Spleen (tissue), 11 donors: ENCODE results near the gene KLF12. TPM values are rescaled to one million over a fixed set of nuclear protein-coding genes. Genes with fewer than 3 reads are reported as not detected.

ENCODE experiments used
- DNase-seq: peaks from one replicate; pipeline ENCODE4 v3.0.0-alpha.2; 2020
- H3K27ac ChIP-seq, 8 donors: fragments of 200-600 bp; sonication (generic) in 7 of 8; 1 replicate in 4 of 8; 2 replicates in 4 of 8; pipeline versions ENCODE4 v1.5.0 to v1.8.0; 2016 to 2021; ENCODE audit warnings: inconsistent platforms in 4 of 8, mild to moderate bottlenecking in 4 of 8, moderate library complexity in 1 of 8
- H3K27me3 ChIP-seq, 7 donors: fragments of 200-600 bp; sonication (generic) in 6 of 7; replicated peaks in 1 of 7; 1 replicate in 4 of 7; 2 replicates in 3 of 7; pipeline versions ENCODE4 v1.5.0 to v1.8.0; 2016 to 2021; ENCODE audit warnings: inconsistent platforms in 3 of 7, mild to moderate bottlenecking in 1 of 7
- H3K36me3 ChIP-seq, 6 donors: fragments of 200-600 bp; sonication (generic) in 5 of 6; 1 replicate in 4 of 6; 2 replicates in 2 of 6; pipeline versions ENCODE4 v1.5.0 to v1.8.0; 2016 to 2021; ENCODE audit warnings: inconsistent platforms in 2 of 6
- H3K4me1 ChIP-seq, 6 donors: fragments of 200-600 bp; sonication (generic) in 5 of 6; 1 replicate in 3 of 6; 2 replicates in 3 of 6; pipeline versions ENCODE4 v1.5.0 to v1.8.0; 2016 to 2021; ENCODE audit warnings: inconsistent platforms in 3 of 6
- H3K4me3 ChIP-seq, 8 donors: fragments of 200-600 bp; sonication (generic) in 7 of 8; 1 replicate in 4 of 8; 2 replicates in 4 of 8; pipeline versions ENCODE4 v1.5.0 to v1.8.0; 2016 to 2021; ENCODE audit warnings: inconsistent platforms in 4 of 8, mild to moderate bottlenecking in 4 of 8, moderate library complexity in 2 of 8
- H3K9me3 ChIP-seq, 8 donors: fragments of 200-600 bp; sonication (generic) in 7 of 8; 1 replicate in 4 of 8; 2 replicates in 4 of 8; pipeline versions ENCODE4 v1.5.0 to v1.8.0; 2016 to 2021; ENCODE audit warnings: inconsistent platforms in 4 of 8
- CTCF ChIP-seq, 11 experiments: fragments of 200-600 bp in 7 of 11; fragments of 450-650 bp in 4 of 11; sonication (generic) in 4 of 11; IDR thresholded peaks in 8 of 11; conservative IDR thresholded peaks in 3 of 11; 1 replicate in 7 of 11; 2 replicates in 4 of 11; pipeline versions ENCODE4 v1.4.0 to v1.8.0; 2016 to 2021; ENCODE audit warnings: antibody characterized with exemption in 11 of 11, inconsistent platforms in 4 of 11, mild to moderate bottlenecking in 1 of 11
- POLR2A ChIP-seq, 3 donors: fragments of 450-650 bp; IDR thresholded peaks; one replicate each; pipeline ENCODE4 v1.5.1; 2017; ENCODE audit warnings: antibody characterized with exemption in 3 of 3, mild to moderate bottlenecking in 1 of 3
- POLR2AphosphoS5 ChIP-seq, 3 donors: sonication (generic); formaldehyde crosslinking; IDR thresholded peaks; one replicate each; pipeline ENCODE4 v1.5.1; 2017; ENCODE audit warnings: antibody characterized with exemption in 3 of 3
- WGBS, 5 donors: extraction: QIAGEN DNeasy Blood & Tissue Kit in 3 of 5; methylation state at CpG; one replicate each; pipeline versions ENCODE4 v1.1.5 to v1.1.7; 2013 to 2018; 5-methylcytosine and 5-hydroxymethylcytosine counted together
- intact Hi-C: fragments of 100-400 bp; cut with DNase I; formaldehyde crosslinking; loops from one replicate; pipeline ENCODE4 v1.15.0; 2023; ENCODE audit warnings: low total_unique reads
- polyA plus RNA-seq, 3 donors: library from polyadenylated mRNA; stranded (reverse); fragments of 200-250 nt; gene quantifications; one replicate each; pipeline ENCODE4 v1.2.1, GENCODE V29; 2013
- total RNA-seq, 7 donors: library from RNA; depleted of rRNA in 3 of 7; stranded (reverse); fragments of >200 nt in 3 of 7; fragmentation: NEBNext Ultra II Directional in 4 of 7; extraction: Animal tissue kit (Norgen Biotek cat#: 25700) in 4 of 7; gene quantifications; one replicate each; pipeline versions ENCODE4 v1.1.0 to v1.2.1, GENCODE V29; 2016 to 2021
- donor health status: healthy with polysubstance abuse.
- donor health status: DM: no; HTN: no; CAD: no; lungs with moderate emphysema.
- donor health status: DM: no; HTN: no; CAD: no.
- donor health status: Bipolar disorder and iron deficiency.
- donor health status: healthy.
- donor health status: DM: no; HTN: no; CAD: no.
- donor health status: DM: yes; HTN: yes; CAD: no.

KLF12 gene
- total and polyA plus RNA-seq, 10 donors, result 3.8 to 46.0 (median 29.8) TPM

GRCh38 chr13:74117207-74117705 is 16.9 kb downstream of the KLF12 start:
- intact Hi-C loops, result no loop called here
- 75 to 98% (median 92%) methylated on average over 2 of the region's 2 CpGs for WGBS, 5 donors
- Histone ChIP-seq H3K4me1 (peaks cover 0 to 39% (median 0%) of the 10 kb centered on the region in 6 donors), H3K9me3 (peaks cover 12 to 45% (median 36%) of the 10 kb centered on the region in 8 donors), H3K27ac (no peak overlapping the region), H3K4me3 (no peak overlapping the region), H3K27me3 (no peaks in the 10 kb centered on the region), H3K36me3 (peaks cover 0 to 19% (median 0%) of the 10 kb centered on the region in 6 donors)
- no peak for TF ChIP-seq CTCF (IDR thresholded peaks at IDR 0.05 in 8 of 11, conservative IDR thresholded peaks at IDR 0.05 in 3 of 11)
- no peak for TF ChIP-seq POLR2AphosphoS5 (IDR thresholded peaks at IDR 0.05)
- TF ChIP-seq POLR2A (IDR thresholded peaks at IDR 0.05), result no peak
- no peak for DNase-seq

- no peak for TF ChIP-seq CTCF (IDR thresholded peaks at IDR 0.05 in 8 of 11, conservative IDR thresholded peaks at IDR 0.05 in 3 of 11)
- no peak for TF ChIP-seq POLR2AphosphoS5 (IDR thresholded peaks at IDR 0.05)
- TF ChIP-seq POLR2A (IDR thresholded peaks at IDR 0.05), result no peak
- peaks cover 0 to 59% (median 0%) of the 10 kb centered on the region in 6 donors for H3K4me1 ChIP-seq
- H3K4me3 ChIP-seq, result no peak overlapping the region
- peaks cover 0 to 17% (median 0%) of the 10 kb centered on the region in 6 donors for H3K36me3 ChIP-seq
- intact Hi-C loops, result no loop called here
- DNase-seq, result no peak
- no peak overlapping the region for H3K27ac ChIP-seq
- WGBS, 5 donors, result 43 to 91% (median 46%) methylated on average over 2 of the region's 2 CpGs
- H3K27me3 ChIP-seq, result no peaks in the 10 kb centered on the region
- peaks cover 11 to 35% (median 28%) of the 10 kb centered on the region in 8 donors for H3K9me3 ChIP-seq
These were observed 19.1 kb downstream of the KLF12 start for GRCh38 chr13:74115133-74115532.

GRCh38 chr13:74114641-74115040 is 19.6 kb downstream of the KLF12 start:
- intact Hi-C loops, result no loop called here

More at GRCh38 chr13:74114641-74115040, 19.6 kb downstream of the KLF12 start:
- H3K36me3 ChIP-seq, result peaks cover 0 to 14% (median 0%) of the 10 kb centered on the region in 6 donors
- H3K9me3 ChIP-seq, result peaks cover 7 to 30% (median 23%) of the 10 kb centered on the region in 8 donors
- TF ChIP-seq POLR2AphosphoS5 (IDR thresholded peaks at IDR 0.05), result no peak
- no peak for TF ChIP-seq CTCF (IDR thresholded peaks at IDR 0.05 in 8 of 11, conservative IDR thresholded peaks at IDR 0.05 in 3 of 11)
- TF ChIP-seq POLR2A (IDR thresholded peaks at IDR 0.05), result no peak
- WGBS, 5 donors, result 76 to 94% (median 88%) methylated on average over 5 of the region's 5 CpGs
- DNase-seq, result no peak
- H3K4me1 ChIP-seq, result peaks cover 0 to 64% (median 0%) of the 10 kb centered on the region in 6 donors
- no peak overlapping the region for H3K27ac ChIP-seq
- H3K4me3 ChIP-seq, result no peak overlapping the region
- H3K27me3 ChIP-seq, result no peaks in the 10 kb centered on the region
